H9 (cell line): ENCODE data around the gene ZDHHC17. TPM values are rescaled to one million over a fixed set of nuclear protein-coding genes. Genes with fewer than 3 reads are reported as not detected.

Experiments used
- DNase-seq: peaks from one replicate; pipeline ENCODE4 v3.0.0-alpha.2; 2017
- H2AFZ ChIP-seq: one replicate; pipeline ENCODE4 v1.6.1; 2013; ENCODE audit warnings: mild to moderate bottlenecking, low read length, control low read depth, moderate library complexity
- H2AK5ac ChIP-seq: 2 replicates; pipeline ENCODE4 v1.6.1; 2013; ENCODE audit warnings: low read length, control low read depth, mixed read lengths; ENCODE audit not compliant: insufficient read length
- H2BK120ac ChIP-seq: one replicate; pipeline ENCODE4 v1.6.1; 2013; ENCODE audit warnings: low read depth, mild to moderate bottlenecking, low read length, control low read depth, inconsistent platforms; ENCODE audit not compliant: poor library complexity, severe bottlenecking
- H2BK12ac ChIP-seq: 2 replicates; pipeline ENCODE4 v1.6.1; 2013; ENCODE audit warnings: low read length, control low read depth, mixed read lengths, low read depth; ENCODE audit not compliant: insufficient read length
- H2BK15ac ChIP-seq: 2 replicates; pipeline ENCODE4 v1.6.1; 2013; ENCODE audit warnings: low read depth, low read length, control low read depth
- H2BK20ac ChIP-seq: one replicate; pipeline ENCODE4 v1.6.1; 2013; ENCODE audit warnings: low read depth, mild to moderate bottlenecking, low read length, control low read depth, inconsistent platforms; ENCODE audit not compliant: poor library complexity, severe bottlenecking
- H2BK5ac ChIP-seq: 2 replicates; pipeline ENCODE4 v1.6.1; 2013; ENCODE audit warnings: low read length, control low read depth, mixed read lengths; ENCODE audit not compliant: insufficient read length
- H3K14ac ChIP-seq: 2 replicates; pipeline ENCODE4 v1.6.1; 2013; ENCODE audit warnings: low read length, control low read depth; ENCODE audit not compliant: insufficient read depth
- H3K18ac ChIP-seq: 2 replicates; pipeline ENCODE4 v1.6.1; 2013; ENCODE audit warnings: low read depth, mild to moderate bottlenecking, mixed read lengths, low read length, control low read depth; ENCODE audit not compliant: insufficient read length
- H3K23ac ChIP-seq: 2 replicates; pipeline ENCODE4 v1.6.1; 2013; ENCODE audit warnings: low read length, control low read depth, mixed read lengths, low read depth; ENCODE audit not compliant: insufficient read length
- H3K23me2 ChIP-seq: 2 replicates; pipeline ENCODE4 v1.6.1; 2013; ENCODE audit warnings: low read depth, mild to moderate bottlenecking, mixed read lengths, low read length, control low read depth; ENCODE audit not compliant: insufficient read length, poor library complexity, severe bottlenecking
- H3K27ac ChIP-seq: 2 replicates; pipeline ENCODE4 v1.5.1; 2013; ENCODE audit warnings: low read length, control low read depth, mixed read lengths, low read depth; ENCODE audit not compliant: insufficient read length
- H3K27me3 ChIP-seq: 2 replicates; pipeline ENCODE4 v1.6.1; 2013; ENCODE audit warnings: low read length, control low read depth, inconsistent platforms; ENCODE audit not compliant: insufficient read depth
- H3K4ac ChIP-seq: 2 replicates; pipeline ENCODE4 v1.6.1; 2013; ENCODE audit warnings: low read depth, mild to moderate bottlenecking, control low read depth, inconsistent platforms, low read length, moderate library complexity
- H3K4me1 ChIP-seq: 2 replicates; pipeline ENCODE4 v1.6.1; 2013; ENCODE audit warnings: low read length, control low read depth, inconsistent platforms; ENCODE audit not compliant: insufficient read depth
- H3K4me2 ChIP-seq: 2 replicates; pipeline ENCODE4 v1.6.1; 2013; ENCODE audit warnings: low read length, control low read depth, mixed read lengths; ENCODE audit not compliant: insufficient read length, insufficient read depth
- H3K56ac ChIP-seq: 2 replicates; pipeline ENCODE4 v1.6.1; 2013; ENCODE audit warnings: low read depth, mild to moderate bottlenecking, mixed read lengths, low read length, control low read depth; ENCODE audit not compliant: insufficient read length
- H3K79me1 ChIP-seq: 2 replicates; pipeline ENCODE4 v1.6.1; 2013; ENCODE audit warnings: low read depth, mild to moderate bottlenecking, moderate library complexity, low read length, control low read depth, inconsistent platforms; ENCODE audit not compliant: insufficient read depth, poor library complexity, severe bottlenecking
- H3K79me2 ChIP-seq: 2 replicates; pipeline ENCODE4 v1.6.1; 2013; ENCODE audit warnings: low read length, control low read depth, inconsistent platforms; ENCODE audit not compliant: insufficient read depth
- H3K9ac ChIP-seq: 2 replicates; pipeline ENCODE4 v1.6.1; 2013; ENCODE audit warnings: low read length, control low read depth, mixed read lengths; ENCODE audit not compliant: insufficient read length; ENCODE audit errors: extremely low read depth
- H3K9me3 ChIP-seq: one replicate; pipeline ENCODE4 v1.6.1; 2013; ENCODE audit warnings: low read depth, low read length, inconsistent platforms; ENCODE audit not compliant: control insufficient read depth
- H3T11ph ChIP-seq: one replicate; pipeline ENCODE4 v1.6.1; 2013; ENCODE audit warnings: mild to moderate bottlenecking, low read length, control low read depth, inconsistent platforms
- H4K20me1 ChIP-seq: one replicate; pipeline ENCODE4 v1.6.1; 2013; ENCODE audit not compliant: control insufficient read depth, insufficient read length, insufficient read depth
- H4K5ac ChIP-seq: 2 replicates; pipeline ENCODE4 v1.6.1; 2013; ENCODE audit warnings: low read depth, mild to moderate bottlenecking, mixed read lengths, low read length, control low read depth; ENCODE audit not compliant: insufficient read length
- H4K8ac ChIP-seq: replicated peaks from 2 replicates; pipeline ENCODE4 v1.6.1; 2013; ENCODE audit warnings: low read length, control low read depth, mixed read lengths, low read depth; ENCODE audit not compliant: insufficient read length
- H4K91ac ChIP-seq: 2 replicates; pipeline ENCODE4 v1.6.1; 2013; ENCODE audit warnings: low read depth, mild to moderate bottlenecking, moderate library complexity, mixed read lengths, low read length, control low read depth; ENCODE audit not compliant: insufficient read length
- H3K27ac Mint-ChIP-seq, 3 experiments: 2 replicates in 2 of 3; 3 replicates in 1 of 3; pipeline ENCODE4 v1.8.0; 2020 to 2021; ENCODE audit warnings: mixed read lengths in 3 of 3, mild to moderate bottlenecking in 1 of 3, moderate library complexity in 1 of 3
- H3K27me3 Mint-ChIP-seq: 2 replicates; pipeline ENCODE4 v1.8.0; 2021; ENCODE audit warnings: low read depth, mild to moderate bottlenecking, moderate library complexity, mixed read lengths
- H3K36me3 Mint-ChIP-seq, 3 experiments: 2 replicates in 2 of 3; 3 replicates in 1 of 3; pipeline ENCODE4 v1.8.0; 2020 to 2021; ENCODE audit warnings: low read depth in 3 of 3, mixed read lengths in 3 of 3; ENCODE audit not compliant: insufficient read depth in 1 of 3
- H3K4me1 Mint-ChIP-seq, 2 experiments: 2 replicates each; pipeline ENCODE4 v1.8.0; 2020; ENCODE audit warnings: mixed read lengths in 2 of 2
- H3K4me3 Mint-ChIP-seq, 2 experiments: 2 replicates in 1 of 2; 3 replicates in 1 of 2; pipeline ENCODE4 v1.8.0; 2020 to 2021; ENCODE audit warnings: mild to moderate bottlenecking in 2 of 2, mixed read lengths in 2 of 2, moderate library complexity in 1 of 2
- H3K9me3 Mint-ChIP-seq, 2 experiments: 2 replicates in 1 of 2; 3 replicates in 1 of 2; pipeline ENCODE4 v1.8.0; 2020; ENCODE audit warnings: mild to moderate bottlenecking in 2 of 2, mixed read lengths in 2 of 2, moderate library complexity in 1 of 2
- WGBS: extraction: QIAGEN DNeasy Blood & Tissue Kit; methylation state at CpG from one replicate; pipeline ENCODE4 v1.1.7; 2013; ENCODE audit warnings: missing lambda C conversion rate, low lambda C conversion rate, mixed read lengths; ENCODE audit not compliant: insufficient read length; ENCODE audit errors: extremely low coverage; 5-methylcytosine and 5-hydroxymethylcytosine counted together
- total RNA-seq: library from RNA; stranded (reverse); gene quantifications from 2 replicates; pipeline ENCODE4 v1.2.1, GENCODE V29; 2021
- TF ChIP-seq, protein P1 (sequence below): fragments of 200-600 bp; sonication (generic); conservative IDR thresholded peaks from 3 replicates; pipeline ENCODE4 v1.8.0; 2021; ENCODE audit warnings: antibody characterized with exemption, mild to moderate bottlenecking

ZDHHC17 gene
- total RNA-seq, 1 experiment from 2014 or later, result 32.6 TPM

- Histone ChIP-seq H3T11ph (no peak overlapping the region), H3K9me3 (no peaks in the 10 kb centered on the region), H3K79me1 (no peaks in the 10 kb centered on the region), H2BK12ac (no peak overlapping the region), H3K27ac (no peak overlapping the region), H3K23me2 (no peaks in the 10 kb centered on the region), H2AK5ac (no peak overlapping the region), H2BK5ac (no peak overlapping the region), H3K18ac (no peak overlapping the region), H2BK120ac (no peak overlapping the region), H4K8ac (no peak overlapping the region), H2AFZ (no peak overlapping the region), H3K23ac (no peak overlapping the region), H2BK15ac (no peak overlapping the region), H4K91ac (no peak overlapping the region), H3K4ac (no peak overlapping the region), H3K4me1 (peaks cover 8% of the 10 kb centered on the region; the same call in 1 of the 2 replicates), H3K4me2 (no peak overlapping the region), H2BK20ac (no peak overlapping the region), H3K79me2 (no peaks in the 10 kb centered on the region), H3K14ac (no peak overlapping the region), H4K20me1 (no peaks in the 10 kb centered on the region), H4K5ac (no peak overlapping the region), H3K9ac (no peak overlapping the region), H3K56ac (no peak overlapping the region), H3K27me3 (no peaks in the 10 kb centered on the region)
- Mint-ChIP-seq H3K4me1 (peaks cover 27 to 32% of the 10 kb centered on the region in 2 experiments), H3K4me3 (no peak overlapping the region), H3K36me3 (no peaks in the 10 kb centered on the region), H3K27ac (peak overlapping the region in 1 of 3 experiments; percentile 6; a peak in 1 of 7 replicates), H3K9me3 (peaks cover 0 to 3% of the 10 kb centered on the region in 2 experiments; a peak in 1 of 5 replicates), H3K27me3 (no peaks in the 10 kb centered on the region)
- no CpG with 5 or more reads among the region's 3 CpGs for WGBS
- DNase-seq, result no peak
- TF ChIP-seq, protein P1, sequence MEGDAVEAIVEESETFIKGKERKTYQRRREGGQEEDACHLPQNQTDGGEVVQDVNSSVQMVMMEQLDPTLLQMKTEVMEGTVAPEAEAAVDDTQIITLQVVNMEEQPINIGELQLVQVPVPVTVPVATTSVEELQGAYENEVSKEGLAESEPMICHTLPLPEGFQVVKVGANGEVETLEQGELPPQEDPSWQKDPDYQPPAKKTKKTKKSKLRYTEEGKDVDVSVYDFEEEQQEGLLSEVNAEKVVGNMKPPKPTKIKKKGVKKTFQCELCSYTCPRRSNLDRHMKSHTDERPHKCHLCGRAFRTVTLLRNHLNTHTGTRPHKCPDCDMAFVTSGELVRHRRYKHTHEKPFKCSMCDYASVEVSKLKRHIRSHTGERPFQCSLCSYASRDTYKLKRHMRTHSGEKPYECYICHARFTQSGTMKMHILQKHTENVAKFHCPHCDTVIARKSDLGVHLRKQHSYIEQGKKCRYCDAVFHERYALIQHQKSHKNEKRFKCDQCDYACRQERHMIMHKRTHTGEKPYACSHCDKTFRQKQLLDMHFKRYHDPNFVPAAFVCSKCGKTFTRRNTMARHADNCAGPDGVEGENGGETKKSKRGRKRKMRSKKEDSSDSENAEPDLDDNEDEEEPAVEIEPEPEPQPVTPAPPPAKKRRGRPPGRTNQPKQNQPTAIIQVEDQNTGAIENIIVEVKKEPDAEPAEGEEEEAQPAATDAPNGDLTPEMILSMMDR, result no peak
Measured at GRCh38 chr12:76714861-76715260, 49.1 kb upstream of the ZDHHC17 start.
